CD4-positive, alpha-beta T cell treated with Interleukin-17A for 4 hours (primary cell): ENCODE measurements around the gene IL24.

ENCODE experiments used
- DNase-seq: peaks from one replicate; pipeline ENCODE4 v3.0.0-alpha.2; 2020; ENCODE audit warnings: mixed read lengths

The IL24 gene

GRCh38 chr1:206882555-206882954 lies 14.7 kb upstream of the IL24 start:
- DNase-seq: no peak

GRCh38 chr1:206883160-206883559 lies 14.1 kb upstream of the IL24 start:
- DNase-seq: no peak

GRCh38 chr1:206883876-206884275 lies 13.4 kb upstream of the IL24 start:
- no peak for DNase-seq

GRCh38 chr1:206885341-206886060 lies 11.7 kb upstream of the IL24 start:
- no peak for DNase-seq

- no peak for DNase-seq
Measured at GRCh38 chr1:206886831-206887230, 10.4 kb upstream of the IL24 start.

GRCh38 chr1:206887701-206888100 lies 9.5 kb upstream of the IL24 start:
- no peak for DNase-seq

- DNase-seq: no peak
Measured at GRCh38 chr1:206890125-206891060, 6.8 kb upstream of the IL24 start.

- no peak for DNase-seq
Measured at GRCh38 chr1:206891412-206891811, 5.8 kb upstream of the IL24 start.

- no peak for DNase-seq
Measured at GRCh38 chr1:206892351-206892984, 4.8 kb upstream of the IL24 start.

- no peak for DNase-seq
Measured at GRCh38 chr1:206893380-206893779, 3.9 kb upstream of the IL24 start.

GRCh38 chr1:206895325-206895724 lies 1.9 kb upstream of the IL24 start:
- no peak for DNase-seq

- DNase-seq: no peak
Measured at GRCh38 chr1:206895837-206896242, 1.4 kb upstream of the IL24 start.

- no peak for DNase-seq
Measured at GRCh38 chr1:206896261-206896660, 982 bp upstream of the IL24 start.

- no peak for DNase-seq
Measured at GRCh38 chr1:206898089-206898914, 1.1 kb downstream of the IL24 start.

- no peak for DNase-seq
Measured at GRCh38 chr1:206898915-206899431, 1.7 kb downstream of the IL24 start.

GRCh38 chr1:206899717-206900116 lies 2.5 kb downstream of the IL24 start:
- DNase-seq: no peak

GRCh38 chr1:206900149-206900548 lies 2.9 kb downstream of the IL24 start:
- DNase-seq: no peak

- DNase-seq: no peak
Measured at GRCh38 chr1:206901944-206902343, 4.7 kb downstream of the IL24 start.

- DNase-seq: no peak
Measured at GRCh38 chr1:206902702-206903101, 5.5 kb downstream of the IL24 start.

GRCh38 chr1:206903687-206904086 lies 6.4 kb downstream of the IL24 start:
- no peak for DNase-seq

- DNase-seq: no peak
Measured at GRCh38 chr1:206904423-206905142, 7.3 kb downstream of the IL24 start.
